ENCODE data around the gene PTX4.

DNA sequence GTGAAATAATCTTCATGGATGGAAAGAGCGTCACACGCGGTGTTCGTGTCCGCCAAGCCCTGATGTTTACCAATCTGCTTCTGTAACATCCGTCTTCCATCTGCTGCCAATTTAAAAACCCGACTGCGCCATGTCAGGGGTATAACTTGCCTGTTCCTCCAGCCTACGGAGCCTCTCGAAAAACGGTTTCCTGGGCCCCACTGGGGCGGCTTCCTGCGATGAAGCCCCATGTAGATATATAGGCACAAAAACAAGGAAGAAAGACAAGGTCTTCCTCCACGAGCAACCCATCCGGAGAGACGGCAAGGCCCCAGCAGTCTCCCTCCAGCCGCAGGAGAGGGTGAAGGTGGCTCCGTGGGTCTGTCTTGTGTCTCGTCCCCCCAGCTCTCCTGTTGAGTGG lies at the start of gene PTX4:
- TF ChIP-seq, protein P1, sequence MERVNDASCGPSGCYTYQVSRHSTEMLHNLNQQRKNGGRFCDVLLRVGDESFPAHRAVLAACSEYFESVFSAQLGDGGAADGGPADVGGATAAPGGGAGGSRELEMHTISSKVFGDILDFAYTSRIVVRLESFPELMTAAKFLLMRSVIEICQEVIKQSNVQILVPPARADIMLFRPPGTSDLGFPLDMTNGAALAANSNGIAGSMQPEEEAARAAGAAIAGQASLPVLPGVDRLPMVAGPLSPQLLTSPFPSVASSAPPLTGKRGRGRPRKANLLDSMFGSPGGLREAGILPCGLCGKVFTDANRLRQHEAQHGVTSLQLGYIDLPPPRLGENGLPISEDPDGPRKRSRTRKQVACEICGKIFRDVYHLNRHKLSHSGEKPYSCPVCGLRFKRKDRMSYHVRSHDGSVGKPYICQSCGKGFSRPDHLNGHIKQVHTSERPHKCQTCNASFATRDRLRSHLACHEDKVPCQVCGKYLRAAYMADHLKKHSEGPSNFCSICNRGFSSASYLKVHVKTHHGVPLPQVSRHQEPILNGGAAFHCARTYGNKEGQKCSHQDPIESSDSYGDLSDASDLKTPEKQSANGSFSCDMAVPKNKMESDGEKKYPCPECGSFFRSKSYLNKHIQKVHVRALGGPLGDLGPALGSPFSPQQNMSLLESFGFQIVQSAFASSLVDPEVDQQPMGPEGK (CRISPR knock-in tag; IDR thresholded peaks at IDR 0.05; ENCODE audit: borderline replicate concordance): no peak
- TF ChIP-seq FOXP1 (CRISPR knock-in tag; IDR thresholded peaks at IDR 0.05): no peak
- TF ChIP-seq, protein P2, sequence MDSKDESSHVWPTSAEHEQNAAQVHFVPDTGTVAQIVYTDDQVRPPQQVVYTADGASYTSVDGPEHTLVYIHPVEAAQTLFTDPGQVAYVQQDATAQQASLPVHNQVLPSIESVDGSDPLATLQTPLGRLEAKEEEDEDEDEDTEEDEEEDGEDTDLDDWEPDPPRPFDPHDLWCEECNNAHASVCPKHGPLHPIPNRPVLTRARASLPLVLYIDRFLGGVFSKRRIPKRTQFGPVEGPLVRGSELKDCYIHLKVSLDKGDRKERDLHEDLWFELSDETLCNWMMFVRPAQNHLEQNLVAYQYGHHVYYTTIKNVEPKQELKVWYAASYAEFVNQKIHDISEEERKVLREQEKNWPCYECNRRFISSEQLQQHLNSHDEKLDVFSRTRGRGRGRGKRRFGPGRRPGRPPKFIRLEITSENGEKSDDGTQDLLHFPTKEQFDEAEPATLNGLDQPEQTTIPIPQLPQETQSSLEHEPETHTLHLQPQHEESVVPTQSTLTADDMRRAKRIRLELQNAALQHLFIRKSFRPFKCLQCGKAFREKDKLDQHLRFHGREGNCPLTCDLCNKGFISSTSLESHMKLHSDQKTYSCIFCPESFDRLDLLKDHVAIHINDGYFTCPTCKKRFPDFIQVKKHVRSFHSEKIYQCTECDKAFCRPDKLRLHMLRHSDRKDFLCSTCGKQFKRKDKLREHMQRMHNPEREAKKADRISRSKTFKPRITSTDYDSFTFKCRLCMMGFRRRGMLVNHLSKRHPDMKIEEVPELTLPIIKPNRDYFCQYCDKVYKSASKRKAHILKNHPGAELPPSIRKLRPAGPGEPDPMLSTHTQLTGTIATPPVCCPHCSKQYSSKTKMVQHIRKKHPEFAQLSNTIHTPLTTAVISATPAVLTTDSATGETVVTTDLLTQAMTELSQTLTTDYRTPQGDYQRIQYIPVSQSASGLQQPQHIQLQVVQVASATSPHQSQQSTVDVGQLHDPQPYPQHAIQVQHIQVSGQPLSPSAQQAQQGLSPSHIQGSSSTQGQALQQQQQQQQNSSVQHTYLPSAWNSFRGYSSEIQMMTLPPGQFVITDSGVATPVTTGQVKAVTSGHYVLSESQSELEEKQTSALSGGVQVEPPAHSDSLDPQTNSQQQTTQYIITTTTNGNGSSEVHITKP (IDR thresholded peaks at IDR 0.05; ENCODE audit: partially characterized antibody): no peak
- no peak for TF ChIP-seq POLR2A (conservative IDR thresholded peaks at IDR 0.05)
- TF ChIP-seq, protein P3, sequence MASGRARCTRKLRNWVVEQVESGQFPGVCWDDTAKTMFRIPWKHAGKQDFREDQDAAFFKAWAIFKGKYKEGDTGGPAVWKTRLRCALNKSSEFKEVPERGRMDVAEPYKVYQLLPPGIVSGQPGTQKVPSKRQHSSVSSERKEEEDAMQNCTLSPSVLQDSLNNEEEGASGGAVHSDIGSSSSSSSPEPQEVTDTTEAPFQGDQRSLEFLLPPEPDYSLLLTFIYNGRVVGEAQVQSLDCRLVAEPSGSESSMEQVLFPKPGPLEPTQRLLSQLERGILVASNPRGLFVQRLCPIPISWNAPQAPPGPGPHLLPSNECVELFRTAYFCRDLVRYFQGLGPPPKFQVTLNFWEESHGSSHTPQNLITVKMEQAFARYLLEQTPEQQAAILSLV (tag; IDR thresholded peaks at IDR 0.05): no peak
- TF ChIP-seq TCF7 (IDR thresholded peaks at IDR 0.05; ENCODE audit: borderline replicate concordance): no peak
